Bladder microvascular endothelial cell (primary cell): ENCODE results near the gene ACMSD. TPM values are rescaled to one million over a fixed set of nuclear protein-coding genes. Genes with fewer than 3 reads are reported as not detected.

Experiments
- total RNA-seq: library from RNA; depleted of rRNA; stranded (reverse); fragments of >200 nt; gene quantifications from 2 replicates; pipeline ENCODE4 v1.2.3, GENCODE V29; 2014

The ACMSD gene
- total RNA-seq = not detected in 2 replicates

GRCh38 chr2:134838143-134838620 is at the start of gene ACMSD:
Gene ACMSD, plus strand, starts transcription at chr2:134838616. Its CDS starts 67 bp downstream, at chr2:134838683.

GRCh38 chr2:134918526-134919340 is 80.3 kb downstream of the ACMSD start, which contains the start of gene CCNT2:
Gene CCNT2, plus strand, starts transcription at chr2:134918822. Its CDS starts 33 bp downstream, at chr2:134918855.

Other genes starting within 250 kb of the ACMSD start
- gene TMEM163, start 119.6 kb upstream of the ACMSD start, total RNA-seq = 0.16 and 1.5 TPM in 2 replicates
- gene CCNT2, start 80.2 kb downstream of the ACMSD start, total RNA-seq = 20.2 and 44.4 TPM in 2 replicates
- not detected in 2 replicates for gene MAP3K19, start 208.8 kb downstream of the ACMSD start, total RNA-seq
- 43.1 and 71.9 TPM in 2 replicates for gene RAB3GAP1, start 213.7 kb downstream of the ACMSD start, total RNA-seq